GM21717 (cell line): ENCODE data around the gene PTPN5.

Experiments
- ATAC-seq: cut with Tn5 transposase; IDR thresholded peaks from one replicate; pipeline ENCODE4 v1.9.1; 2021; ENCODE audit warnings: mild to moderate bottlenecking, moderate library complexity; ENCODE audit not compliant: unreplicated experiment

Gene PTPN5

GRCh38 chr11:18713646-18714442 is 77.8 kb downstream of the PTPN5 start:
- ATAC-seq = no peak

- ATAC-seq = peak; percentile 57
Measured at GRCh38 chr11:18710545-18710944, 81.1 kb downstream of the PTPN5 start.

- ATAC-seq = no peak
Measured at GRCh38 chr11:18709414-18709813, 82.2 kb downstream of the PTPN5 start.

GRCh38 chr11:18707811-18708340 is 83.7 kb downstream of the PTPN5 start:
- no peak for ATAC-seq

- ATAC-seq = no peak
Measured at GRCh38 chr11:18706330-18707243, 85.0 kb downstream of the PTPN5 start.

- ATAC-seq = no peak
Measured at GRCh38 chr11:18705651-18706281, 85.8 kb downstream of the PTPN5 start.

GRCh38 chr11:18704698-18705097 is 86.9 kb downstream of the PTPN5 start:
- no peak for ATAC-seq

- ATAC-seq = no peak
Measured at GRCh38 chr11:18704045-18704645, 87.5 kb downstream of the PTPN5 start.

- ATAC-seq = no peak
Measured at GRCh38 chr11:18703001-18703763, 88.4 kb downstream of the PTPN5 start.

- ATAC-seq = no peak
Measured at GRCh38 chr11:18701614-18702216, 89.9 kb downstream of the PTPN5 start.

GRCh38 chr11:18700872-18701271 is 90.7 kb downstream of the PTPN5 start:
- no peak for ATAC-seq

- no peak for ATAC-seq
Measured at GRCh38 chr11:18700375-18700774, 91.2 kb downstream of the PTPN5 start.

- ATAC-seq = no peak
Measured at GRCh38 chr11:18699848-18700261, 91.7 kb downstream of the PTPN5 start.

- ATAC-seq = no peak
Measured at GRCh38 chr11:18699269-18699596, 92.4 kb downstream of the PTPN5 start.

- peak; percentile 82 for ATAC-seq
Measured at GRCh38 chr11:18698341-18699268, 93.0 kb downstream of the PTPN5 start, which contains the start of gene TMEM86A. Gene TMEM86A (plus strand): TSS chr11:18698779. CDS start chr11:18698887, 108 bp downstream.

- no peak for ATAC-seq
Measured at GRCh38 chr11:18697576-18697975, 94.0 kb downstream of the PTPN5 start.

- no peak for ATAC-seq
Measured at GRCh38 chr11:18696638-18697225, 94.9 kb downstream of the PTPN5 start.
